ENCODE data around the gene PKIG.

PKIG gene

GRCh38 chr20:44616604-44616964 is 34.2 kb downstream of the PKIG start:
- DNase-seq, result peak in 1 of 51 donors; percentile 52

- peak in 1 of 51 donors; percentile 14 for DNase-seq
These were observed 35.9 kb downstream of the PKIG start for GRCh38 chr20:44618318-44618731.

GRCh38 chr20:44619294-44619693 is 36.9 kb downstream of the PKIG start:
- DNase-seq, result no peak

GRCh38 chr20:44620030-44620429 is 37.7 kb downstream of the PKIG start:
- no peak for DNase-seq

- DNase-seq, result no peak
These were observed 38.9 kb downstream of the PKIG start for GRCh38 chr20:44621325-44621724.

GRCh38 chr20:44621939-44622338 is 39.6 kb downstream of the PKIG start:
- DNase-seq, result no peak

GRCh38 chr20:44622501-44623270 is 40.3 kb downstream of the PKIG start:
- no peak for DNase-seq

GRCh38 chr20:44624152-44624551 is 41.8 kb downstream of the PKIG start:
- no peak for DNase-seq

GRCh38 chr20:44624743-44625271 is 42.4 kb downstream of the PKIG start:
- no peak for DNase-seq

GRCh38 chr20:44625361-44625760 is 43.0 kb downstream of the PKIG start:
- DNase-seq, result no peak

- DNase-seq, result no peak
These were observed 43.9 kb downstream of the PKIG start for GRCh38 chr20:44626278-44626677.

GRCh38 chr20:44627364-44628010 is 45.1 kb downstream of the PKIG start:
- DNase-seq, result no peak

GRCh38 chr20:44629017-44629385 is 46.6 kb downstream of the PKIG start:
- no peak for DNase-seq

GRCh38 chr20:44629542-44629941 is 47.2 kb downstream of the PKIG start:
- peak in 10 of 51 donors; percentile 9 to 52 (median 30) for DNase-seq

GRCh38 chr20:44630297-44630696 is 47.9 kb downstream of the PKIG start:
- DNase-seq, result no peak

- no peak for DNase-seq
These were observed 49.8 kb downstream of the PKIG start for GRCh38 chr20:44632103-44632752.

GRCh38 chr20:44633187-44633810 is 50.9 kb downstream of the PKIG start:
- peak in 2 of 51 donors; percentile 10 to 13 for DNase-seq

GRCh38 chr20:44633872-44634600 is 51.7 kb downstream of the PKIG start:
- DNase-seq, result no peak

GRCh38 chr20:44635877-44636276 is 53.5 kb downstream of the PKIG start:
- no peak for DNase-seq

- DNase-seq, result no peak
These were observed 54.7 kb downstream of the PKIG start for GRCh38 chr20:44637042-44637441.
